PFSK-1 (cell line): ENCODE results near the gene RBM15.

Experiments
- FOXP2 ChIP-seq: optimal IDR thresholded peaks from 2 replicates; pipeline ENCODE3; 2011; ENCODE audit warnings: borderline replicate concordance, control low read depth, inconsistent platforms; ENCODE audit not compliant: insufficient read depth; ENCODE audit errors: extremely low read length, extremely low read depth
- POLR2AphosphoS5 ChIP-seq: IDR thresholded peaks from 2 replicates; pipeline ENCODE4 v1.6.1; 2012; ENCODE audit warnings: low read depth, mild to moderate bottlenecking, control low read depth, low read length, moderate library complexity
- SIN3A ChIP-seq: IDR thresholded peaks from 2 replicates; pipeline ENCODE4 v1.6.1; 2012; ENCODE audit warnings: mild to moderate bottlenecking, low read length, moderate library complexity, borderline replicate concordance; ENCODE audit not compliant: insufficient read depth
- TAF1 ChIP-seq: IDR thresholded peaks from 2 replicates; pipeline ENCODE4 v1.6.1; 2012; ENCODE audit warnings: low read length, control low read depth, borderline replicate concordance; ENCODE audit not compliant: insufficient read depth
- TF ChIP-seq, protein P1 (sequence below), 2 experiments: IDR thresholded peaks; 2 replicates each; pipeline versions ENCODE4 v1.6.1 to v1.8.0; 2011 to 2012; ENCODE audit warnings: low read depth in 2 of 2, low read length in 2 of 2, control low read depth in 1 of 2, inconsistent platforms in 1 of 2, mild to moderate bottlenecking in 1 of 2, moderate library complexity in 1 of 2; ENCODE audit not compliant: insufficient read depth in 1 of 2

DNA sequence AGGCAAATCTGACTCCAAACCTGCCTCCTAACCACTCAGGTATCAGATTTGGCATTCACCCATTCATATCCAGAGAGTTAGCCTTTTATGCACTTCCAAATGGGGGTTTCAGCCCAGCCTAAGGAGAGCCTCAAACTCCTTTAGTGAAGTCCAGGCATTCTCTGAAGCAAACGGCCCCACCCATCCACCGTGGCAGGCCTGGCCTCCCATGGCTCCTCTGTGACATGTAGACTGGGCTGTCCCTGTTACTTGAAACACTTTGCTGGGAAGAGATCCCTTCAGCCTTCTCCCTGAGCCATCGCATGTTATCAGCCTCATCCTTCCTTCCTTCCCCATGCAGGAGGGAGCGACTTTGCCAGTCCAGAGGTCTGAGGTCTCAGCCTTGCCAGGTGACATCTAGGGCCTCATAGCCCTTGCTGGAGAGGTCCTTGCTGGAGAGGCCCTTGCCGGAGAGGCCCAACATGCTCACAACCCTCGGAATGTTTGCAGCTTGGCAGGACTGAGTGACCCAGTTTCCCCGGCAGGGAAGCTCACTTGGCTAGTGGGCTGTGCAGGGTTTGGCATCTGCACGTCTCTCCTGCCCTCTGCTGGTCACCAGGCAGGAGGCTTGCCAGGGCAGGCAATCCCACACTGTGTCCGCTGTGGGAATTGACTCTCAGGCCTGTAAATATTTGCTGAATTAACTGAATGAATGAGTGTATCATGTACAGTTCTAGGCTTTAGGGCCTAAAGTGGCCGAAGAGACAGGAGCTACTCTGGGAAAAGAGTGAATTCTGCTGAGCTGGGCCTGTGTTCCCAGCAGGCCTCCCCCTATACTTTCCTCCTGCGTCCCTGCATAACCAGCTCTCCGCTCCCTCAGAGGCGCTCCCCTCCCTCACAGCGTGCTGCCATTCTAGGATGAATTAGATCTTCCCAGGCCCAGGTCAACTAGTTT, 26.7 kb upstream of the RBM15 start:
- TF ChIP-seq, protein P1, sequence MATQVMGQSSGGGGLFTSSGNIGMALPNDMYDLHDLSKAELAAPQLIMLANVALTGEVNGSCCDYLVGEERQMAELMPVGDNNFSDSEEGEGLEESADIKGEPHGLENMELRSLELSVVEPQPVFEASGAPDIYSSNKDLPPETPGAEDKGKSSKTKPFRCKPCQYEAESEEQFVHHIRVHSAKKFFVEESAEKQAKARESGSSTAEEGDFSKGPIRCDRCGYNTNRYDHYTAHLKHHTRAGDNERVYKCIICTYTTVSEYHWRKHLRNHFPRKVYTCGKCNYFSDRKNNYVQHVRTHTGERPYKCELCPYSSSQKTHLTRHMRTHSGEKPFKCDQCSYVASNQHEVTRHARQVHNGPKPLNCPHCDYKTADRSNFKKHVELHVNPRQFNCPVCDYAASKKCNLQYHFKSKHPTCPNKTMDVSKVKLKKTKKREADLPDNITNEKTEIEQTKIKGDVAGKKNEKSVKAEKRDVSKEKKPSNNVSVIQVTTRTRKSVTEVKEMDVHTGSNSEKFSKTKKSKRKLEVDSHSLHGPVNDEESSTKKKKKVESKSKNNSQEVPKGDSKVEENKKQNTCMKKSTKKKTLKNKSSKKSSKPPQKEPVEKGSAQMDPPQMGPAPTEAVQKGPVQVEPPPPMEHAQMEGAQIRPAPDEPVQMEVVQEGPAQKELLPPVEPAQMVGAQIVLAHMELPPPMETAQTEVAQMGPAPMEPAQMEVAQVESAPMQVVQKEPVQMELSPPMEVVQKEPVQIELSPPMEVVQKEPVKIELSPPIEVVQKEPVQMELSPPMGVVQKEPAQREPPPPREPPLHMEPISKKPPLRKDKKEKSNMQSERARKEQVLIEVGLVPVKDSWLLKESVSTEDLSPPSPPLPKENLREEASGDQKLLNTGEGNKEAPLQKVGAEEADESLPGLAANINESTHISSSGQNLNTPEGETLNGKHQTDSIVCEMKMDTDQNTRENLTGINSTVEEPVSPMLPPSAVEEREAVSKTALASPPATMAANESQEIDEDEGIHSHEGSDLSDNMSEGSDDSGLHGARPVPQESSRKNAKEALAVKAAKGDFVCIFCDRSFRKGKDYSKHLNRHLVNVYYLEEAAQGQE (IDR thresholded peaks at IDR 0.05; ENCODE audit: insufficient read depth in 1 of 2, low read depth in 2 of 2, low read length in 2 of 2) = no peak
- no peak for TF ChIP-seq POLR2AphosphoS5
- no peak for TF ChIP-seq TAF1
- no peak for TF ChIP-seq SIN3A
- peak; percentile 33 for TF ChIP-seq FOXP2
